Body of pancreas (tissue), 4 donors: ENCODE data around the gene TEAD3.

Source experiments
- POLR2A ChIP-seq, 3 donors: fragments of 450-650 bp; IDR thresholded peaks; one replicate each; pipeline ENCODE4 v1.6.1; 2016; ENCODE audit warnings: antibody characterized with exemption in 3 of 3, mild to moderate bottlenecking in 2 of 3
- TF ChIP-seq, protein P1 (sequence below), 7 experiments: fragments of 450-650 bp in 4 of 7; fragments of 200-600 bp in 3 of 7; sonication (generic) in 3 of 7; IDR thresholded peaks; one replicate each; pipeline ENCODE4 v1.5.1; 2016 to 2019; ENCODE audit warnings: antibody characterized with exemption in 7 of 7

DNA sequence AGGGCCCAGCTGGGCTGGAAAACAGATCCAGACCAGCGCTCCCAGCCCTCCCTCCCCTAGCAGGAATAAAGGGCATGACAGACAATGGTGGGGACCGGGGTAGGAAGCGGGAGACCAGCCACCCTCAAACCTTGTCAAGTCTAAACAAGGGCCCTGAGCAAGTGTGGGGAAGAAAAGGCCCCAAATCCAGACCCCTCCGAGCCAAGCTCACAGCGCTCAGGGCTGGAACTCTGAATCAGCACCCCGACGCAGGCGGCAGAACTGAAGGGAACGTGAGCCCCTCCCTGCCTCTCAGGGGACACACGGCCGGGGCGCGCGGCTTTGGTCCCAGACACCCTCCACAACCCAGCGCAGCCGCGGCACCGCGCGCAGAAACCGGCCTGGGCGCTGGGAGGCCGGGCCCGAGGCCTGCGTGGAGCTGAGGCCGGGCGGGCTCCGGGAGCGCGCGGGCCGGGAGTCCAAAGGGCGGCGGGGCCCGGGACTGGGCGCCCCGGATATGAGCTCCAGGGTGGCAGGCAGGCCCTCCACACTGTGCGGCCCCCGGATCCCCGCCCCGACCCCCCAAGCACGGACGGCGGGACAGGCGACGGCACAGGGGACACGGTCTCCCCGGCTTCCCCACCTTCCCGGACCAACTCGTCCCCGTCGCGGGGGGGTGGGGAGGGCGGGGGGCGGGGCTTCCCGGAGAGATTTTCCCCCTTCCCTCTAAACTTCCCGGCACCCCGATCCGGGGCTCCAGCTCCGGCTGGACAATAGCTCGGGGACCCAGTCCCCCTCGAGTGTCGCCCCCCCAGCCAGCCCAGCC, 641 bp downstream of the TEAD3 start:
- TF ChIP-seq, protein P1, sequence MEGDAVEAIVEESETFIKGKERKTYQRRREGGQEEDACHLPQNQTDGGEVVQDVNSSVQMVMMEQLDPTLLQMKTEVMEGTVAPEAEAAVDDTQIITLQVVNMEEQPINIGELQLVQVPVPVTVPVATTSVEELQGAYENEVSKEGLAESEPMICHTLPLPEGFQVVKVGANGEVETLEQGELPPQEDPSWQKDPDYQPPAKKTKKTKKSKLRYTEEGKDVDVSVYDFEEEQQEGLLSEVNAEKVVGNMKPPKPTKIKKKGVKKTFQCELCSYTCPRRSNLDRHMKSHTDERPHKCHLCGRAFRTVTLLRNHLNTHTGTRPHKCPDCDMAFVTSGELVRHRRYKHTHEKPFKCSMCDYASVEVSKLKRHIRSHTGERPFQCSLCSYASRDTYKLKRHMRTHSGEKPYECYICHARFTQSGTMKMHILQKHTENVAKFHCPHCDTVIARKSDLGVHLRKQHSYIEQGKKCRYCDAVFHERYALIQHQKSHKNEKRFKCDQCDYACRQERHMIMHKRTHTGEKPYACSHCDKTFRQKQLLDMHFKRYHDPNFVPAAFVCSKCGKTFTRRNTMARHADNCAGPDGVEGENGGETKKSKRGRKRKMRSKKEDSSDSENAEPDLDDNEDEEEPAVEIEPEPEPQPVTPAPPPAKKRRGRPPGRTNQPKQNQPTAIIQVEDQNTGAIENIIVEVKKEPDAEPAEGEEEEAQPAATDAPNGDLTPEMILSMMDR (IDR thresholded peaks at IDR 0.05) = no peak
- TF ChIP-seq POLR2A (IDR thresholded peaks at IDR 0.05) = peak in 2 of 3 donors; percentile 12 to 13
